Islet of Langerhans (tissue), 1 donor: ENCODE measurements around the gene CSF1R.

Source experiments
- FAIRE-seq: peaks from one replicate; lab custom pipeline; 2011; peaks lifted over from hg19 to GRCh38; lab: Jason Lieb, UNC

CSF1R gene

GRCh38 chr5:150085950-150086715 is at the start of gene CSF1R:
Gene CSF1R (minus strand): TSS chr5:150086554. CDS start chr5:150086427, 127 bp downstream.
- no peak for FAIRE-seq

GRCh38 chr5:150135557-150136304 is 49.4 kb upstream of the CSF1R start:
- FAIRE-seq: no peak

GRCh38 chr5:150134198-150134588 is 47.8 kb upstream of the CSF1R start:
- FAIRE-seq: no peak

- no peak for FAIRE-seq
Observed at GRCh38 chr5:150133581-150134197, 47.3 kb upstream of the CSF1R start.

- FAIRE-seq: no peak
Observed at GRCh38 chr5:150132740-150133139, 46.4 kb upstream of the CSF1R start.

GRCh38 chr5:150131978-150132694 is 45.8 kb upstream of the CSF1R start:
- FAIRE-seq: no peak

GRCh38 chr5:150131461-150131860 is 45.1 kb upstream of the CSF1R start:
- FAIRE-seq: no peak

- no peak for FAIRE-seq
Observed at GRCh38 chr5:150130493-150130922, 44.2 kb upstream of the CSF1R start.

GRCh38 chr5:150129813-150130492 is 43.6 kb upstream of the CSF1R start:
- FAIRE-seq: no peak

- FAIRE-seq: no peak
Observed at GRCh38 chr5:150129454-150129812, 43.1 kb upstream of the CSF1R start.

GRCh38 chr5:150126921-150127265 is 40.5 kb upstream of the CSF1R start:
- no peak for FAIRE-seq

- no peak for FAIRE-seq
Observed at GRCh38 chr5:150126199-150126920, 40.0 kb upstream of the CSF1R start.

GRCh38 chr5:150125334-150125733 is 39.0 kb upstream of the CSF1R start:
- no peak for FAIRE-seq

- FAIRE-seq: no peak
Observed at GRCh38 chr5:150124596-150124995, 38.2 kb upstream of the CSF1R start.

- no peak for FAIRE-seq
Observed at GRCh38 chr5:150124111-150124557, 37.8 kb upstream of the CSF1R start.

GRCh38 chr5:150123542-150123941 is 37.2 kb upstream of the CSF1R start:
- no peak for FAIRE-seq

GRCh38 chr5:150122536-150123481 is 36.5 kb upstream of the CSF1R start:
- FAIRE-seq: no peak

GRCh38 chr5:150122158-150122510 is 35.8 kb upstream of the CSF1R start:
- no peak for FAIRE-seq

GRCh38 chr5:150121448-150122157 is 35.2 kb upstream of the CSF1R start:
- no peak for FAIRE-seq
